Transverse colon (tissue), 4 donors: Measurements from ENCODE around the gene XPA.

Source experiments
- CTCF ChIP-seq, 5 experiments: fragments of 200-600 bp in 3 of 5; fragments of 450-650 bp in 2 of 5; sonication (generic) in 3 of 5; IDR thresholded peaks; 1 replicate in 2 of 5; 2 replicates in 3 of 5; pipeline ENCODE4 v1.5.1; 2016 to 2017; ENCODE audit warnings: antibody characterized with exemption in 5 of 5, inconsistent platforms in 3 of 5, mild to moderate bottlenecking in 2 of 5, moderate library complexity in 1 of 5
- EP300 ChIP-seq: sonication (generic); formaldehyde crosslinking; IDR thresholded peaks from one replicate; pipeline ENCODE4 v1.6.1; 2017; ENCODE audit warnings: antibody characterized with exemption, low read depth
- POLR2A ChIP-seq: fragments of 450-650 bp; IDR thresholded peaks from one replicate; pipeline ENCODE4 v1.6.1; 2016; ENCODE audit warnings: antibody characterized with exemption, mild to moderate bottlenecking, moderate library complexity
- POLR2AphosphoS5 ChIP-seq, 3 donors: sonication (generic); formaldehyde crosslinking; IDR thresholded peaks; one replicate each; pipeline ENCODE4 v1.6.1; 2016; ENCODE audit warnings: antibody characterized with exemption in 3 of 3

- no peak for TF ChIP-seq POLR2A
- no peak for TF ChIP-seq CTCF (IDR thresholded peaks at IDR 0.05)
- TF ChIP-seq EP300, result no peak
- TF ChIP-seq POLR2AphosphoS5 (IDR thresholded peaks at IDR 0.05), result no peak
Observed at GRCh38 chr9:97668485-97668884, 28.7 kb downstream of the XPA start.
